Fibroblast of villous mesenchyme (primary cell): ENCODE measurements around the gene BTBD18. TPM values are rescaled to one million over a fixed set of nuclear protein-coding genes. Genes with fewer than 3 reads are reported as not detected.

Experiments
- DNase-seq: peaks from one replicate; pipeline ENCODE4 v3.0.0-alpha.2; 2010; ENCODE audit warnings: low read depth
- H3K4me3 ChIP-seq: 2 replicates; pipeline ENCODE4 v1.5.1; 2011; ENCODE audit warnings: low read depth, mild to moderate bottlenecking, low read length
- CTCF ChIP-seq: IDR thresholded peaks from 2 replicates; pipeline ENCODE4 v1.5.1; 2012; ENCODE audit warnings: low read depth, mild to moderate bottlenecking, low read length; ENCODE audit not compliant: insufficient read depth
- total RNA-seq: library from RNA; depleted of rRNA; stranded (reverse); fragments of >200 nt; gene quantifications from 2 replicates; pipeline ENCODE4 v1.2.3, GENCODE V29; 2012

The BTBD18 gene
- total RNA-seq, 1 donor: not detected

- TF ChIP-seq CTCF: no peak
- no peak for DNase-seq
- H3K4me3 ChIP-seq: no peak overlapping the region
Measured at GRCh38 chr11:57770793-57771192, 19.2 kb upstream of the BTBD18 start.

- peak overlapping the region; percentile 82 for H3K4me3 ChIP-seq
- no peak for TF ChIP-seq CTCF
- no peak for DNase-seq
Measured at GRCh38 chr11:57764972-57765371, 13.4 kb upstream of the BTBD18 start.

DNA sequence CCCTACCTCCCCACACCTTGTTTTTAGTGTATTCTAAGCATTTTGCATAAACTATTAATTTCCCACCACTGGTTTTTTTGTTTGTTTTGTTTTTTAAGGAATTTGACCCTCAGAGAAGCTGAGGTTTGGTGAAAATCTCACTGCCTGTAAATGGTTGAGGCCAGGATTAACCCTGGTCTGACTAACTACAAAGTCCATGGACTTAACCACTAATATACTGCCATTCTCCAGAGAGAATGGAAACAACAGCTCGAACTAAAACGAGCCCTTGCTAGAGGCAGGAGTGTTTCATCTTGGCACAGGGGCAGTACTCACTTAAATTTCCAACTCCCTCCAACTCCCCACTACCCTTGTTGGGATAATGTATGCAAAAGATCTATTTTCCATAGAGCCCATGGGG, 12.9 kb upstream of the BTBD18 start:
- peak overlapping the region; percentile 82 for H3K4me3 ChIP-seq
- peak; percentile 59 for DNase-seq
- no peak for TF ChIP-seq CTCF

- no peak for TF ChIP-seq CTCF
- DNase-seq: no peak
- peak overlapping the region; percentile 82 for H3K4me3 ChIP-seq
Measured at GRCh38 chr11:57764021-57764420, 12.4 kb upstream of the BTBD18 start.

- peak; percentile 52 for TF ChIP-seq CTCF
- DNase-seq: peak; percentile 50
- H3K4me3 ChIP-seq: peak overlapping the region; percentile 82
Measured at GRCh38 chr11:57763568-57763967, 11.9 kb upstream of the BTBD18 start.

- no peak for DNase-seq
- H3K4me3 ChIP-seq: peak overlapping the region; percentile 82
- no peak for TF ChIP-seq CTCF
Measured at GRCh38 chr11:57762235-57762861, 10.7 kb upstream of the BTBD18 start.
